ENCODE data around the gene SLC18A2. TPM values are rescaled to one million over a fixed set of nuclear protein-coding genes. Genes with fewer than 3 reads are reported as not detected.

Gene SLC18A2
- total RNA-seq, 1 donor from 2014 or later, result 0.05 TPM

DNA sequence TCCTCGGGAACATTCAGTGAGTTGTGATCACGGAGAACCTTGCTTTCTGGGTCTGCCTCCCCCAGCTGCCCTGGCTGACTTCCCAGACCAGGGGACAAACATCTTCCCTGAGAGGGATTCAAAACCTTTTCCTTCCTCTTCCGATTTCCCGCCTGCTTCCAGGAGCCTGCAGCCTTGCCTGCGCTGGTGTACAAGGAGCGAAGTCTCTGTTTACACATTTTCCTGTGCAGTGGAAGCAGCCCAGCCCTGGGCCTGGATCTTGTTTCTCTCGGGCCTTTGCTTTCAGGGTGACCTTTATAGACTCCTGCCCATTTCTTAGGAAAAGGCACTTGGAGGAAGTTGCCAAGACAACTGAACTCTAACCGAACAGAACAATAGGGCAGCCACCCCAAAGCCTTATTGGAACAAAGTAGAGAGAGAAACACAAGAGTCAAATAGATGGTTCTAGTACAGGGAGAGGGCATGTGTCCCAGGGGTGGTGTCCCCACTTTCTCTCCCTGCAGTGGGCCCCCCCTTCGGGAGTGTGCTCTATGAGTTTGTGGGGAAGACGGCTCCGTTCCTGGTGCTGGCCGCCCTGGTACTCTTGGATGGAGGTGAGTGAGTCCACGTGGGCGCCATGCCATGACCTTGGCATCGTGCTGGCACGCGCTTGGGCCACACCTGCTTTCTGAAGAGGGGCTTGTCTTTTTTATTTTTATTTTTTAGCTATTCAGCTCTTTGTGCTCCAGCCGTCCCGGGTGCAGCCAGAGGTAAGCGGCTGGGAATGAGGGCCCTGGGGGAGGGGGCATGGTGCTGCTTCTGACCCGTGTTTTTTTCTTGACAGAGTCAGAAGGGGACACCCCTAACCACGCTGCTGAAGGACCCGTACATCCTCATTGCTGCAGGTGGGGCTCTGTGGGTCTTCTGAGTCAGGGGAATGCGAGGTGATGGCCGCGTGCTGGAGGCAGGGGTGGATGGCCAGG lies 14.1 kb downstream of the SLC18A2 start:
- H3K4me3 ChIP-seq, result no peak overlapping the region
- H3K9me3 ChIP-seq (replicated peaks), result no peaks in the 10 kb centered on the region
- peaks cover 98% of the 10 kb centered on the region for H3K27me3 ChIP-seq (ENCODE audit: low read depth)
- DNase-seq, result no peak
- H3K27ac ChIP-seq (replicated peaks), result no peak overlapping the region
- TF ChIP-seq, protein P1, sequence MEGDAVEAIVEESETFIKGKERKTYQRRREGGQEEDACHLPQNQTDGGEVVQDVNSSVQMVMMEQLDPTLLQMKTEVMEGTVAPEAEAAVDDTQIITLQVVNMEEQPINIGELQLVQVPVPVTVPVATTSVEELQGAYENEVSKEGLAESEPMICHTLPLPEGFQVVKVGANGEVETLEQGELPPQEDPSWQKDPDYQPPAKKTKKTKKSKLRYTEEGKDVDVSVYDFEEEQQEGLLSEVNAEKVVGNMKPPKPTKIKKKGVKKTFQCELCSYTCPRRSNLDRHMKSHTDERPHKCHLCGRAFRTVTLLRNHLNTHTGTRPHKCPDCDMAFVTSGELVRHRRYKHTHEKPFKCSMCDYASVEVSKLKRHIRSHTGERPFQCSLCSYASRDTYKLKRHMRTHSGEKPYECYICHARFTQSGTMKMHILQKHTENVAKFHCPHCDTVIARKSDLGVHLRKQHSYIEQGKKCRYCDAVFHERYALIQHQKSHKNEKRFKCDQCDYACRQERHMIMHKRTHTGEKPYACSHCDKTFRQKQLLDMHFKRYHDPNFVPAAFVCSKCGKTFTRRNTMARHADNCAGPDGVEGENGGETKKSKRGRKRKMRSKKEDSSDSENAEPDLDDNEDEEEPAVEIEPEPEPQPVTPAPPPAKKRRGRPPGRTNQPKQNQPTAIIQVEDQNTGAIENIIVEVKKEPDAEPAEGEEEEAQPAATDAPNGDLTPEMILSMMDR (IDR thresholded peaks at IDR 0.05; ENCODE audit: borderline replicate concordance), result no peak
- H3K4me1 ChIP-seq, result no peaks in the 10 kb centered on the region
- intact Hi-C loops (cut with micrococcal nuclease), result no loop called here
- no peaks in the 10 kb centered on the region for H3K36me3 ChIP-seq

- peaks cover 98% of the 10 kb centered on the region for H3K27me3 ChIP-seq (ENCODE audit: low read depth)
- no peaks in the 10 kb centered on the region for H3K9me3 ChIP-seq (replicated peaks)
- TF ChIP-seq, protein P1 (IDR thresholded peaks at IDR 0.05; ENCODE audit: borderline replicate concordance), result no peak
- intact Hi-C loops (cut with micrococcal nuclease), result no loop called here
- no peaks in the 10 kb centered on the region for H3K4me1 ChIP-seq
- no peaks in the 10 kb centered on the region for H3K36me3 ChIP-seq
- H3K27ac ChIP-seq (replicated peaks), result no peak overlapping the region
- H3K4me3 ChIP-seq, result no peak overlapping the region
- no peak for DNase-seq
Measured at GRCh38 chr10:117255835-117256460, 15.0 kb downstream of the SLC18A2 start.

GRCh38 chr10:117256910-117257309 lies 16.0 kb downstream of the SLC18A2 start:
- intact Hi-C loops (cut with micrococcal nuclease), result no loop called here
- Histone ChIP-seq H3K36me3 (no peaks in the 10 kb centered on the region), H3K4me1 (no peaks in the 10 kb centered on the region), H3K4me3 (no peak overlapping the region), H3K9me3 (replicated peaks) (no peaks in the 10 kb centered on the region), H3K27me3 (ENCODE audit: low read depth) (peaks cover 98% of the 10 kb centered on the region), H3K27ac (replicated peaks) (no peak overlapping the region)
- no peak for DNase-seq
- TF ChIP-seq, protein P1 (IDR thresholded peaks at IDR 0.05; ENCODE audit: borderline replicate concordance), result no peak

- intact Hi-C loops (cut with micrococcal nuclease), result no loop called here
- H3K27ac ChIP-seq (replicated peaks), result no peak overlapping the region
- H3K9me3 ChIP-seq (replicated peaks), result no peaks in the 10 kb centered on the region
- H3K4me3 ChIP-seq, result no peak overlapping the region
- H3K36me3 ChIP-seq, result no peaks in the 10 kb centered on the region
- no peak for DNase-seq
- no peaks in the 10 kb centered on the region for H3K4me1 ChIP-seq
- TF ChIP-seq, protein P1 (IDR thresholded peaks at IDR 0.05; ENCODE audit: borderline replicate concordance), result no peak
- peaks cover 98% of the 10 kb centered on the region for H3K27me3 ChIP-seq (ENCODE audit: low read depth)
Measured at GRCh38 chr10:117257721-117258120, 16.8 kb downstream of the SLC18A2 start.

- TF ChIP-seq, protein P1 (IDR thresholded peaks at IDR 0.05; ENCODE audit: borderline replicate concordance), result no peak
- intact Hi-C loops (cut with micrococcal nuclease), result no loop called here
- DNase-seq, result no peak
- no peaks in the 10 kb centered on the region for H3K4me1 ChIP-seq
- no peaks in the 10 kb centered on the region for H3K36me3 ChIP-seq
- H3K27ac ChIP-seq (replicated peaks), result no peak overlapping the region
- H3K9me3 ChIP-seq (replicated peaks), result no peaks in the 10 kb centered on the region
- H3K27me3 ChIP-seq (ENCODE audit: low read depth), result peaks cover 98% of the 10 kb centered on the region
- H3K4me3 ChIP-seq, result no peak overlapping the region
Measured at GRCh38 chr10:117259279-117259678, 18.4 kb downstream of the SLC18A2 start.

All from left ventricle myocardium inferior (tissue), 1 donor.